ENCODE measurements around the gene TEX26.

Gene TEX26

DNA sequence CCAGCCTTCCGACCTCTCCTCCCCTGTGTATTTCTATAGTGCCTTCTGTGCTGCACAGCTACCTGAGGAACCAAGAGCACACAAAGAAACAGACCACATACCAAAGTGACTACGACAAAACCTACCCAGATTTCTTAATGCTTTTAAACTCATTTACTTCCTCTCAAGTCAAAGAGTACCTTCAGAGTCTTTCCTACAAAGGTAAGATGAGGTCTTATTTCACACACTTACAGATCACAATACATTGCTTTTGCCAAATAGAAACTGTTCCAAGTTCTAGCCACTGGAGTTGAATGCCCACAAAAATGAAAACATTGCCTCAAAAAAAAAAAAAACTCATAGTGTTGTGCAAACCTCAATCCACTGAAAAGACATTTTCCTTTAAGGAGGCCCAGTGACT is 36.4 kb downstream of the TEX26 start:
- CTCF ChIA-PET: interaction anchor here (0.6 to 3.0 kb wide), 2 partner anchors 11 to 266 kb away, joined by 4 to 10 read pairs; no protein-coding TSS in a partner anchor

DNA sequence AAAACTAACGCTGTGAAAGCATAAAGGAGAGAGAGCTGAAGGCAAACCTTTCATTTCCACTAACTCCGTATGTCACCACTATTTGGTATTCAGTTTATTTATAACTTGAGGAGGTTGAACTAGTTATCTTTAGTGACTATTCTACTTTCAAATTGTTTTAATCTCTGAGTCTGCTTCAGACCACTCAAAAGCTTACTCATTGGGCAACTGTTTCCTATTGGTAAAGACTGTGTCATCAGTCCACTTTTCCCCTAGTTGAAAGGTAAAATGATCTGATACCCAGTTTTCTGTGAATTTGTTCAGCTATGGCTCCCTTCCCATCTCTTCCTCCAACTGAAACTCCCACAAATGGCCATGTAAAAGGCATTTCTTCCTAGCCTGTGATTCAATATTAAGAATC is 39.1 kb downstream of the TEX26 start:
- Histone ChIP-seq H3K9me3 (ENCODE audit: control insufficient read depth, insufficient read depth, low read depth, low read length) (no peaks in the 10 kb centered on the region), H3K36me3 (ENCODE audit: control insufficient read depth in 2 of 2, insufficient read depth in 1 of 2, low read length in 2 of 2) (no peaks in the 10 kb centered on the region), H3K4me1 (ENCODE audit: control insufficient read depth, insufficient read depth, low read length) (no peaks in the 10 kb centered on the region), H3K27ac (ENCODE audit: extremely low read depth, low read depth, low read length) (no peak overlapping the region), H3K4me3 (ENCODE audit: low read depth, low read length) (no peak overlapping the region)
- CTCF ChIA-PET: interaction anchor here (0.6 to 3.0 kb wide), 3 partner anchors 8 to 1046 kb away, joined by 3 to 10 read pairs (median 4); no protein-coding TSS in a partner anchor
- TF ChIP-seq, protein P1, sequence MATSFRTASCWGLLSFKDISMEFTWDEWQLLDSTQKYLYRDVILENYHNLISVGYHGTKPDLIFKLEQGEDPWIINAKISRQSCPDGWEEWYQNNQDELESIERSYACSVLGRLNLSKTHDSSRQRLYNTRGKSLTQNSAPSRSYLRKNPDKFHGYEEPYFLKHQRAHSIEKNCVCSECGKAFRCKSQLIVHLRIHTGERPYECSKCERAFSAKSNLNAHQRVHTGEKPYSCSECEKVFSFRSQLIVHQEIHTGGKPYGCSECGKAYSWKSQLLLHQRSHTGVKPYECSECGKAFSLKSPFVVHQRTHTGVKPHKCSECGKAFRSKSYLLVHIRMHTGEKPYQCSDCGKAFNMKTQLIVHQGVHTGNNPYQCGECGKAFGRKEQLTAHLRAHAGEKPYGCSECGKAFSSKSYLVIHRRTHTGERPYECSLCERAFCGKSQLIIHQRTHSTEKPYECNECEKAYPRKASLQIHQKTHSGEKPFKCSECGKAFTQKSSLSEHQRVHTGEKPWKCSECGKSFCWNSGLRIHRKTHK (tag by site-specific recombination; IDR thresholded peaks at IDR 0.05): no peak
- TF ChIP-seq ZFP37 (tag by site-specific recombination; IDR thresholded peaks at IDR 0.05) (no peak), ZSCAN30 (tag by site-specific recombination; IDR thresholded peaks at IDR 0.05) (no peak), ZFP69B (tag by site-specific recombination; IDR thresholded peaks at IDR 0.05) (no peak), ZNF837 (tag by site-specific recombination; IDR thresholded peaks at IDR 0.05) (no peak), ZNF777 (tag by site-specific recombination; IDR thresholded peaks at IDR 0.05; ENCODE audit: borderline replicate concordance) (no peak), SCRT1 (tag by site-specific recombination; IDR thresholded peaks at IDR 0.05; ENCODE audit: borderline replicate concordance) (no peak), ZNF776 (tag by site-specific recombination; IDR thresholded peaks at IDR 0.05; ENCODE audit: borderline replicate concordance) (no peak), EGR2 (tag by site-specific recombination; IDR thresholded peaks at IDR 0.05; ENCODE audit: low read depth) (no peak), ZNF658 (tag by site-specific recombination; IDR thresholded peaks at IDR 0.05) (no peak), ZNF404 (tag by site-specific recombination; IDR thresholded peaks at IDR 0.05) (no peak)
- TF ChIP-seq, protein P2, sequence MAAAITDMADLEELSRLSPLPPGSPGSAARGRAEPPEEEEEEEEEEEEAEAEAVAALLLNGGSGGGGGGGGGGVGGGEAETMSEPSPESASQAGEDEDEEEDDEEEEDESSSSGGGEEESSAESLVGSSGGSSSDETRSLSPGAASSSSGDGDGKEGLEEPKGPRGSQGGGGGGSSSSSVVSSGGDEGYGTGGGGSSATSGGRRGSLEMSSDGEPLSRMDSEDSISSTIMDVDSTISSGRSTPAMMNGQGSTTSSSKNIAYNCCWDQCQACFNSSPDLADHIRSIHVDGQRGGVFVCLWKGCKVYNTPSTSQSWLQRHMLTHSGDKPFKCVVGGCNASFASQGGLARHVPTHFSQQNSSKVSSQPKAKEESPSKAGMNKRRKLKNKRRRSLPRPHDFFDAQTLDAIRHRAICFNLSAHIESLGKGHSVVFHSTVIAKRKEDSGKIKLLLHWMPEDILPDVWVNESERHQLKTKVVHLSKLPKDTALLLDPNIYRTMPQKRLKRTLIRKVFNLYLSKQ (tag by site-specific recombination; IDR thresholded peaks at IDR 0.05; ENCODE audit: borderline replicate concordance): no peak
- POLR2A ChIA-PET: no interaction called here

More for the DNA sequence above, 36.4 kb downstream of the TEX26 start:
- H3K9me3 ChIP-seq (ENCODE audit: control insufficient read depth, insufficient read depth, low read depth, low read length): no peaks in the 10 kb centered on the region
- no peaks in the 10 kb centered on the region for H3K36me3 ChIP-seq (ENCODE audit: control insufficient read depth in 2 of 2, insufficient read depth in 1 of 2, low read length in 2 of 2)
- POLR2A ChIA-PET: no interaction called here
- no peak overlapping the region for H3K4me3 ChIP-seq (ENCODE audit: low read depth, low read length)
- no peak for TF ChIP-seq SALL2 (tag by site-specific recombination; IDR thresholded peaks at IDR 0.05; ENCODE audit: borderline replicate concordance)
- no peak overlapping the region for H3K27ac ChIP-seq (ENCODE audit: extremely low read depth, low read depth, low read length)
- H3K4me1 ChIP-seq (ENCODE audit: control insufficient read depth, insufficient read depth, low read length): no peaks in the 10 kb centered on the region

DNA sequence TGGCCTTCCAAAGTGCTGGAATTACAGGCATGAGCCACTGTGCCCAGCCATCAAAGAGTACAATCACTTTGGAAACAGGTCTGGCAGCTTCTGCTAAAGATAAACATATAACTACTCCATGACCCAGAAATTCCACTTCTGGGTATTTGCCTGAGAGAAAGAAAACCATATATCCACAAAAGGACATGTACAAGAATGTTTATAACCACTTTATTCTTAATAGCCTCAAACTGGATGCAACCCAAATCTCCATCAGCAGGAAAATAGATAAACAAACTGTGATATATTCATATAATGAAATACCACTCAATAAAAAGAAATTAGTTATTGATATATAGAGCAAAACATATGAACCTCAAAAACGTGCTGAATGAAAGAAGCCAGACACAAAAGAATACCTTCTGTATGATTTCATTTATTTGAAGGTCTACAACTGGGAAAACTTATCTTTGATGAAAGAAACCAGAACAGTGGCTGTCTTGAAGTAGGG is 40.5 kb downstream of the TEX26 start:
- no peak overlapping the region for H3K27ac ChIP-seq (ENCODE audit: extremely low read depth, low read depth, low read length)
- H3K9me3 ChIP-seq (ENCODE audit: control insufficient read depth, insufficient read depth, low read depth, low read length): no peaks in the 10 kb centered on the region
- H3K4me3 ChIP-seq (ENCODE audit: low read depth, low read length): no peak overlapping the region
- H3K36me3 ChIP-seq (ENCODE audit: control insufficient read depth in 2 of 2, insufficient read depth in 1 of 2, low read length in 2 of 2): no peaks in the 10 kb centered on the region
- H3K4me1 ChIP-seq (ENCODE audit: control insufficient read depth, insufficient read depth, low read length): peaks cover 2% of the 10 kb centered on the region; the same call in 1 of the 2 replicates
- ChIA-PET POLR2A (no interaction called here), CTCF (no interaction called here)
- TF ChIP-seq ZNF610 (tag by site-specific recombination; IDR thresholded peaks at IDR 0.05; ENCODE audit: borderline replicate concordance): no peak
- TF ChIP-seq, protein P2 (tag by site-specific recombination; IDR thresholded peaks at IDR 0.05; ENCODE audit: borderline replicate concordance): no peak
- TF ChIP-seq ZFHX2 (tag by site-specific recombination; conservative IDR thresholded peaks at IDR 0.05): no peak
- TF ChIP-seq, protein P3, sequence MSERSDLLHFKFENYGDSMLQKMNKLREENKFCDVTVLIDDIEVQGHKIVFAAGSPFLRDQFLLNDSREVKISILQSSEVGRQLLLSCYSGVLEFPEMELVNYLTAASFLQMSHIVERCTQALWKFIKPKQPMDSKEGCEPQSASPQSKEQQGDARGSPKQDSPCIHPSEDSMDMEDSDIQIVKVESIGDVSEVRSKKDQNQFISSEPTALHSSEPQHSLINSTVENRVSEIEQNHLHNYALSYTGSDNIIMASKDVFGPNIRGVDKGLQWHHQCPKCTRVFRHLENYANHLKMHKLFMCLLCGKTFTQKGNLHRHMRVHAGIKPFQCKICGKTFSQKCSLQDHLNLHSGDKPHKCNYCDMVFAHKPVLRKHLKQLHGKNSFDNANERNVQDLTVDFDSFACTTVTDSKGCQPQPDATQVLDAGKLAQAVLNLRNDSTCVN (tag by site-specific recombination; optimal IDR thresholded peaks at IDR 0.05): no peak
- TF ChIP-seq ZNF2 (tag by site-specific recombination; IDR thresholded peaks at IDR 0.05): no peak
- no peak for TF ChIP-seq PRDM1 (tag by site-specific recombination; IDR thresholded peaks at IDR 0.05)
- TF ChIP-seq ZNF341 (tag by site-specific recombination; IDR thresholded peaks at IDR 0.05; ENCODE audit: low read depth): no peak
- no peak for TF ChIP-seq ZNF223 (tag by site-specific recombination; IDR thresholded peaks at IDR 0.05)
- TF ChIP-seq, protein P4, sequence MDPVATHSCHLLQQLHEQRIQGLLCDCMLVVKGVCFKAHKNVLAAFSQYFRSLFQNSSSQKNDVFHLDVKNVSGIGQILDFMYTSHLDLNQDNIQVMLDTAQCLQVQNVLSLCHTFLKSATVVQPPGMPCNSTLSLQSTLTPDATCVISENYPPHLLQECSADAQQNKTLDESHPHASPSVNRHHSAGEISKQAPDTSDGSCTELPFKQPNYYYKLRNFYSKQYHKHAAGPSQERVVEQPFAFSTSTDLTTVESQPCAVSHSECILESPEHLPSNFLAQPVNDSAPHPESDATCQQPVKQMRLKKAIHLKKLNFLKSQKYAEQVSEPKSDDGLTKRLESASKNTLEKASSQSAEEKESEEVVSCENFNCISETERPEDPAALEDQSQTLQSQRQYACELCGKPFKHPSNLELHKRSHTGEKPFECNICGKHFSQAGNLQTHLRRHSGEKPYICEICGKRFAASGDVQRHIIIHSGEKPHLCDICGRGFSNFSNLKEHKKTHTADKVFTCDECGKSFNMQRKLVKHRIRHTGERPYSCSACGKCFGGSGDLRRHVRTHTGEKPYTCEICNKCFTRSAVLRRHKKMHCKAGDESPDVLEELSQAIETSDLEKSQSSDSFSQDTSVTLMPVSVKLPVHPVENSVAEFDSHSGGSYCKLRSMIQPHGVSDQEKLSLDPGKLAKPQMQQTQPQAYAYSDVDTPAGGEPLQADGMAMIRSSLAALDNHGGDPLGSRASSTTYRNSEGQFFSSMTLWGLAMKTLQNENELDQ (tag by site-specific recombination; IDR thresholded peaks at IDR 0.05; ENCODE audit: low read depth): no peak
- no peak for TF ChIP-seq ZNF140 (tag by site-specific recombination; IDR thresholded peaks at IDR 0.05)
- TF ChIP-seq ZNF530 (tag by site-specific recombination; IDR thresholded peaks at IDR 0.05; ENCODE audit: low read depth): no peak
- no peak for TF ChIP-seq ZNF707 (tag by site-specific recombination; IDR thresholded peaks at IDR 0.05)
